Skeletal muscle tissue (tissue), 4 donors: ENCODE measurements around the gene PIP. TPM values are rescaled to one million over a fixed set of nuclear protein-coding genes. Genes with fewer than 3 reads are reported as not detected.
"Not testable (repeated sequence)": the region's sequence is repeated elsewhere in the genome, so short reads cannot be mapped to it uniquely, and the experiment has no call there.

Experiments
- H3K27ac ChIP-seq: one replicate; pipeline ENCODE4 v1.7.0; 2013; ENCODE audit warnings: mild to moderate bottlenecking, low read depth, low read length, inconsistent platforms
- H3K27me3 ChIP-seq, 3 donors: one replicate each; pipeline ENCODE4 v1.7.0; 2013; ENCODE audit warnings: low read length in 3 of 3; ENCODE audit not compliant: control insufficient read depth in 3 of 3, insufficient read depth in 3 of 3
- H3K36me3 ChIP-seq, 3 donors: one replicate each; pipeline ENCODE4 v1.7.0; 2013; ENCODE audit warnings: low read length in 3 of 3; ENCODE audit not compliant: control insufficient read depth in 3 of 3, insufficient read depth in 3 of 3
- H3K4me1 ChIP-seq, 3 donors: one replicate each; pipeline ENCODE4 v1.7.0; 2013; ENCODE audit warnings: low read length in 3 of 3, mild to moderate bottlenecking in 3 of 3; ENCODE audit not compliant: control insufficient read depth in 3 of 3, insufficient read depth in 3 of 3
- H3K4me3 ChIP-seq, 3 donors: one replicate each; pipeline ENCODE4 v1.7.0; 2013; ENCODE audit warnings: low read length in 3 of 3
- H3K9ac ChIP-seq, 3 donors: one replicate each; pipeline ENCODE4 v1.7.0; 2013; ENCODE audit warnings: low read length in 3 of 3, mild to moderate bottlenecking in 3 of 3, moderate library complexity in 2 of 3, low read depth in 1 of 3
- H3K9me3 ChIP-seq, 3 donors: one replicate each; pipeline ENCODE4 v1.7.0; 2013; ENCODE audit warnings: low read length in 3 of 3; ENCODE audit not compliant: control insufficient read depth in 3 of 3
- total RNA-seq: library from RNA; depleted of rRNA; stranded (reverse); fragments of >200 nt; gene quantifications from one replicate; pipeline ENCODE4 v1.2.3, GENCODE V29; 2014
- donor health status: Osteomylitis.

PIP gene, protein sequence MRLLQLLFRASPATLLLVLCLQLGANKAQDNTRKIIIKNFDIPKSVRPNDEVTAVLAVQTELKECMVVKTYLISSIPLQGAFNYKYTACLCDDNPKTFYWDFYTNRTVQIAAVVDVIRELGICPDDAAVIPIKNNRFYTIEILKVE
- not detected for total RNA-seq

DNA sequence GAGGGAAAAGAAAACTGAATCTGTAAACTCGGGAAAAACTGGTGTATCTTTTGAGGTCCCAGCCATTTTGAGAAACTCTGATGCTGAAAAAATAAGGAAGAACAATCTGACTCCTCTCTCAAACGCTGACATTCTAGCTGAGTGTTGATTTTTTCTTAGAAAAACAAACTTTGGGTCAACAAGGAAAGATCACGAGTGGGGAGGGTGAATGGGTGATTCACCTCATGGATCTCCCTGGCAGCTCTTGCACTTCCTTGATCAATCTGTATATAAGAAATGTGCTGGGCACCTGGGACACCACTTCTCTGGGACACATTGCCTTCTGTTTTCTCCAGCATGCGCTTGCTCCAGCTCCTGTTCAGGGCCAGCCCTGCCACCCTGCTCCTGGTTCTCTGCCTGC, at the start of gene PIP:
PIP (plus strand) TSS at position 297 of the 400 bp plus-strand sequence; CDS start at position 337, 40 bp downstream.
- Histone ChIP-seq H3K27me3 (no peaks in the 10 kb centered on the region), H3K9me3 (no peaks in the 10 kb centered on the region), H3K4me1 (no peaks in the 10 kb centered on the region), H3K9ac (no peak within 1 kb of the TSS), H3K27ac (no peak within 1 kb of the TSS), H3K36me3 (no peaks in the 10 kb centered on the region), H3K4me3 (no peak within 1 kb of the TSS)

DNA sequence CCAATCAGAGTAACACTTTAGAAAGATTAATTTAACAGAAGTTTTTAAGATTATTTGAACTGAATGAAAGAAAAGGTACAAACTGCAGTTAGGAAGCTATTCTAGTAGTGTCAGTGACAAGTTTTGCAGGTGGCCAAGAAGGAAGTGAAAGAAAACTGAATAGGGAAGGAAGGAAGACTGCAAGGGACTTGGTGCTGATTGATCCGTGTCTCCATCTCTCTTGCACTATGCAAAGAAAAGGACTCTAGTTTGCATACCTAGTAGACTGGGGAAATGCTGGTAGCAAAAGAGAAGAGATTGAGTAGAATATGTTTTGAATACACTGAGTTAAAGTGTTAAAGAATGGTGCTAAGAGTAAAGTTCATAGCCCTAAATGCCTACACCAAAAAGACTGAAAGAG, 46.8 kb upstream of the PIP start:
- no peaks in the 10 kb centered on the region for H3K27me3 ChIP-seq
- no peak overlapping the region for H3K4me3 ChIP-seq
- H3K4me1 ChIP-seq, result no peaks in the 10 kb centered on the region
- peaks cover 0 to 2% (median 0%) of the 10 kb centered on the region in 3 donors for H3K9me3 ChIP-seq
- no peaks in the 10 kb centered on the region for H3K36me3 ChIP-seq
- no peak overlapping the region for H3K27ac ChIP-seq
- H3K9ac ChIP-seq, result no peak overlapping the region

DNA sequence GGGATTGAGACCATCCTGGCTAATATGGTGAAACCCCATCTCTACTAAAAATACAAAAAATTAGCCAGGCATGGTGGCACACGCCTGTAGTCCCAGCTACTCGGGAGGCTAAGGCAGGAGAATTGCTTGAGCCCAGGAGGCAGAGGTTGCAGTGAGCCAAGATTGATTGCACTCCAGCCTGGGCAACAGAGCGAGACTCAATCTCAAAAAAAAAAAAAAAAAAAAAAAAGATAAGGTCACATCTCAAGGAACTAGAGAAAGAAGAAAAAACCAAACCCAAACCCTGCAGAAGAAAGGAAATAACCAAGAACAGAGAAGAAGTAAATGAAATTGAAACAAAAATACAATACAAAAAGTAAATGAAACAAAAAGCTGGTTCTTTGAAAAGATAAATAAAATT, 46.3 kb upstream of the PIP start:
- not testable (repeated sequence) for H3K9ac ChIP-seq, H3K4me3 ChIP-seq, H3K27ac ChIP-seq, H3K36me3 ChIP-seq, H3K27me3 ChIP-seq, H3K9me3 ChIP-seq, H3K4me1 ChIP-seq

DNA sequence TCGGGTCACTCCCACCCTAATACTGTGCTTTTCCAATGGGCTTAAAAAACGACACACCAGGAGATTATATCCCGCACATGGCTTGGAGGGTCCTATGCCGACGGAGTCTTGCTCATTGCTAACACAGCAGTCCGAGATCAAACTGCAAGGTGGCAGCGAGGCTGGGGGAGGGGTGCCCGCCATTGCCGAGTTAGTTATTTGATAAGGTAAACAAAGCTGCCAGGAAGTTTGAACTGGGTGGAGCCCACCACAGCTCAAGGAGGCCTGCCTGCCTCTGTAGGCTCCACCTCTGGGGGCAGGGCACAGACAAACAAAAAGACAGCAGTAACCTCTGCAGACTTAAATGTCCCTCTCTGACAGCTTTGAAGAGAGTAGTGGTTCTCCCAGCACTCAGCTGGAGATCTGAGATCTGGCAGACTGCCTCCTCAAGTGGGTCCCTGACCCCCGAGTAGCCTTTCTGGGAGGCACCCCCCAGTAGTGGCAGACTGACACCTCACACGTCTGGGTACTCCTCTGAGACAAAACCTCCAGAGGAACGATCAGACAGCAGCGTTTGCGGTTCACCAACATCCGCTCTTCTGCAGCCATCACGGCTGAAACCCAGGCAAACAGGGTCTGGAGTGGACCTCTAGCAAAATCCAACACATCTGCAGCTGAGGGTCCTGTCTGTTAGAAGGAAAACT, 43.2 kb upstream of the PIP start:
- not testable (repeated sequence) for H3K9me3 ChIP-seq, H3K36me3 ChIP-seq

DNA sequence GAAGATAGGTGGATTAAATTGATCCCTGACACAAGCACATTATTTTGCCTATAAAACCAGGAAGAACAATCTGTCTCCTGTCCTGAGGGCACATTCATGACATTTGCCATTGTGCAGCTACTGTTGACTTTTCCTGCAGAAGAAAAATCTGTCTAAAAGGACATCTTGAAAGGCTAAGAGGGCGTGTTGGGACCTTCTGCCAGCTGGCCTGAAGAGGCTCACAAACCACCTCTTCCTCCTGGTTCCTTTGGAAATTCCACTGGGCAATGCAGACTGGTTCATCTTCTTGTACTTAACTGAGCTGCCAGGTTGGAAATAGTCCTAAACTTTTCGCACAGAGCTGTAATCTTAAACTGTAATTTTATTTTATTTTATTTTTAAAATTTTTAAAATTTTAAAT, 35.7 kb upstream of the PIP start:
- H3K4me3 ChIP-seq, result no peak overlapping the region
- H3K9ac ChIP-seq, result no peak overlapping the region
- no peaks in the 10 kb centered on the region for H3K36me3 ChIP-seq
- H3K27me3 ChIP-seq, result no peaks in the 10 kb centered on the region
- no peak overlapping the region for H3K27ac ChIP-seq
- H3K4me1 ChIP-seq, result no peaks in the 10 kb centered on the region
- H3K9me3 ChIP-seq, result peaks cover 0 to 6% (median 2%) of the 10 kb centered on the region in 3 donors

More for the DNA sequence above, 43.2 kb upstream of the PIP start:
- not testable (repeated sequence) for H3K4me3 ChIP-seq, H3K27ac ChIP-seq, H3K4me1 ChIP-seq, H3K9ac ChIP-seq, H3K27me3 ChIP-seq

DNA sequence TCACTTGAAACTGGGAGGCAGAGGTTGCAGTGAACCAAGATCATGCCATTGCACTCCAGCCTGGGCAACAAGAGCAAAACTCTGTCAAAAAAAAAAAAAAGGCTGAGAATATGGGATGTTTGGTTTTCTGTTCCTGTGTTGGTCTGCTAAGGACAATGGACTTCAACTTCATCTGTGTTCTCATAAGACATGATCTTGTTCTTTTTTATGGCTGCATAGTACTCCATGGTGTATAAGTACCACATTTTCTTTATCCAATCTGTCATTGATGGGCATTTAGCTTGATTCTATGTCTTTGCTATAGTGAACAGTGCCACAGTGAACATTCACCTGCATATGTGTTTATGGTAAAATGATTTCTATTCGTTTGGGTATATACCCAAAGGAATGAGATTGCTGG, 32.3 kb upstream of the PIP start:
- not testable (repeated sequence) for H3K4me1 ChIP-seq, H3K27me3 ChIP-seq, H3K36me3 ChIP-seq, H3K9me3 ChIP-seq, H3K27ac ChIP-seq, H3K4me3 ChIP-seq, H3K9ac ChIP-seq

DNA sequence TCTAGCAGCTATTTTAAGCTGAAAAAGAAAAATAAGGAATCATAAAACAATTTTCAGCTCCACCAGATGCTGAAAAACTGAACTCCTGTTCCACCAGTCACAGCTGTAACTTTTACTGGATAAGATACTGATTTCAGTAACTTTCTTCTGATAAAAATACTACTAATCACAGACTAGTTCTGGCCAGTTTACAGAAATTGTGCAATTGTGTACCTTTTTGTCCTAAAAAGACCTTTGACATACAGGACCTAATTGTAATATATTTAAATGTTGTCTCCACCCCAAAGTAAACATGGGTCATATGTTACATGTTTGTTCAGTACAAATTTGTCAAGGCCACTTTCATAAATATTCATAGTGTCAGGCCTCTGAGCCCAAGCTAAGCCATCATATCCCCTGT, 27.1 kb upstream of the PIP start:
- Histone ChIP-seq H3K4me1 (no peaks in the 10 kb centered on the region), H3K36me3 (no peaks in the 10 kb centered on the region), H3K9ac (no peak overlapping the region), H3K9me3 (peaks cover 0 to 4% (median under 1%) of the 10 kb centered on the region in 3 donors), H3K27ac (no peak overlapping the region), H3K27me3 (no peaks in the 10 kb centered on the region), H3K4me3 (no peak overlapping the region)

DNA sequence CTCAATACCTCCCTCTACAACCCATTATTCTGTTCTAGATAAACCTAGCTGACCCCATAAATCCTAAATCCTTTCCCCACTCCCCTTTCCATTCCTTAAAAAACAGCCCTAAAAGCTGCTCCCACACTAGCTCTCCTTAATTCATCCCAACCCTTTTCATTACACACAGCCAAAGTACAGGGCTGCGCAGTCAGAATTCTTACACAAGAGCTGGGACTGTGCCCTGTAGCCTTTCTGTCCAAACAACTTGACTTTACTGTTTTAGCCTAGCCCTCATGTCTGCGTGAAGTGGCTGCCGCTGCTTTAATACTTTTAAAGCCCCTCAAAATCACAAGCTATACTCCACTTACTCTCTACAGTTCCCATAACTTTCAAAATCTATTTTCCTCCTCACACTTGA, 23.9 kb upstream of the PIP start:
- not testable (repeated sequence) for H3K27ac ChIP-seq, H3K4me3 ChIP-seq, H3K9me3 ChIP-seq, H3K9ac ChIP-seq, H3K27me3 ChIP-seq, H3K36me3 ChIP-seq, H3K4me1 ChIP-seq

DNA sequence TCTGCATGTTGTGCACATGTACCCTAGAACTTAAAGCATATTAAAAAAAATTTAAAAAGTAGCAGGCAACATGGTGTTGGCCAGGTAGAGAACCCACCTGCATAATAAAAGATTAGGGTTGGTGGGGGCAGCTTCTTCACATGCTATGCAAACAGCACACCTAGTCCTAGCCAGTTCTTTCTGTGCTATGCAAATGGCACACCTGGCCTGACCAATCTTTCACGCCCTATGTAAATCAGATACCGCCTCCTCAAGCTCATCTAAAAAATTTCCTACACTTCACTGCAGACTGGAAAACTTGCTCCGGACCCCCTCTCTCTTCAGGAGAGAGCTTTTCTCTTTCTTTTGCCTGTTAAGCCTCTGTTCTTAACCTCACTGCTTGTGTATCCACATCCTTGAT, 14.5 kb upstream of the PIP start:
- Histone ChIP-seq H3K4me3 (no peak overlapping the region), H3K36me3 (no peaks in the 10 kb centered on the region), H3K9me3 (no peaks in the 10 kb centered on the region), H3K4me1 (no peaks in the 10 kb centered on the region), H3K27me3 (no peaks in the 10 kb centered on the region), H3K27ac (no peak overlapping the region), H3K9ac (no peak overlapping the region)

DNA sequence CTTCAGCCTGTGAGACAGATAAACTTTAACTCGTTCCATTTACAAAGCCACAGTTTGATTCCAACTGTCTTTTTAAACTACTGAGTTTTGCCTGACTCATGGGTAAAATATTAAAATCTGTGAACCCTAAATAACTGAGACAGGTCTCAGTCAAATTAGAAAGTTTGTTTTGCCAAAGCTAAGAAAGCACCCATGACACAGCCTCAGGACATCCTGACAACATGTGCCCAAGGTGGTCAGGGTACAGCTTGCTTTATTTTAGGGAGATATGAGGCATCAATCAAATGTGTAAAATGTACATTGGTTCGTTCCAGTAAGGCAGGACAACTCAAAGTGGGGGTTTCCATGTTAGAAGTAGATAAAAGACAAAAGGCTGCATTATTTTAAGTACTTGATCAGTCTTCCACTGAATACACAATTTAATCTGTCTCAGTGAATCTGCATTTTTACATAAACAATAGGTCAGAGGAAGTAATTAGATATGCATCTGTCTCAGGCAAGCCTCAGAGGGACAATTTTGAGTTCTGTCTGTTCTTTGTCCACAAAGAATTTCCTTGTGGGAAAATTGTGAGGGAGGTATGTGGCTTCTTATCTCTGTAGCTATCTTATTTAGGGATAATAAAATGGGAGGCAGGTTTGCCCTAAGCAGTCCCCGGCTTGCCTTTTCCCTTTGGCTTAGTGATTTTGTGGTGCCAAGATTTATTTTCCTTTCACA, 11.0 kb upstream of the PIP start:
- no peak overlapping the region for H3K4me3 ChIP-seq
- H3K36me3 ChIP-seq, result no peaks in the 10 kb centered on the region
- H3K9me3 ChIP-seq, result peaks cover 0 to 4% (median 3%) of the 10 kb centered on the region in 3 donors
- H3K27me3 ChIP-seq, result no peaks in the 10 kb centered on the region
- H3K4me1 ChIP-seq, result no peaks in the 10 kb centered on the region
- no peak overlapping the region for H3K27ac ChIP-seq
- H3K9ac ChIP-seq, result no peak overlapping the region
